CD4-positive, CD25-positive, alpha-beta regulatory T cell (primary cell): Measurements from ENCODE around the gene HNRNPR. TPM values are rescaled to one million over a fixed set of nuclear protein-coding genes. Genes with fewer than 3 reads are reported as not detected.

ENCODE experiments used
- ATAC-seq, 2 donors: fragments of 150-1000 bp; cut with Tn5 transposase; one replicate each; pipeline ENCODE4 v1.10.0; 2021; ENCODE audit warnings: low read depth in 2 of 2, moderate number of reproducible peaks in 2 of 2, moderate library complexity in 1 of 2
- DNase-seq, 3 donors: peaks; one replicate each; pipeline versions ENCODE4 v3.0.0 to v3.0.0-alpha.2; 2012 to 2022; ENCODE audit warnings: mixed read lengths in 1 of 3
- H3K27ac ChIP-seq: one replicate; pipeline ENCODE4 v1.7.0; 2013; ENCODE audit warnings: mild to moderate bottlenecking, low read length; ENCODE audit not compliant: insufficient read depth, poor library complexity, severe bottlenecking
- H3K27me3 ChIP-seq: one replicate; pipeline ENCODE4 v1.7.0; 2013; ENCODE audit warnings: low read length; ENCODE audit not compliant: control insufficient read depth, insufficient read depth
- H3K36me3 ChIP-seq: one replicate; pipeline ENCODE4 v1.7.0; 2013; ENCODE audit warnings: mild to moderate bottlenecking, low read length, moderate library complexity; ENCODE audit not compliant: control insufficient read depth, insufficient read depth
- H3K4me1 ChIP-seq: 2 replicates; pipeline ENCODE4 v1.7.0; 2013; ENCODE audit warnings: mild to moderate bottlenecking, low read length; ENCODE audit not compliant: insufficient read depth, control insufficient read depth, poor library complexity, severe bottlenecking
- H3K4me3 ChIP-seq: one replicate; pipeline ENCODE4 v1.7.0; 2013; ENCODE audit warnings: low read depth, mild to moderate bottlenecking, low read length, moderate library complexity
- H3K9me3 ChIP-seq, 2 experiments: 1 replicate in 1 of 2; 2 replicates in 1 of 2; pipeline ENCODE4 v1.7.0; 2013; ENCODE audit warnings: low read length in 2 of 2, mild to moderate bottlenecking in 1 of 2, moderate library complexity in 1 of 2; ENCODE audit not compliant: control insufficient read depth in 2 of 2
- H3K27ac Mint-ChIP-seq, 3 donors: one replicate each; pipeline ENCODE4 v1.8.0; 2020 to 2022; ENCODE audit warnings: mild to moderate bottlenecking in 3 of 3, mixed read lengths in 3 of 3, moderate library complexity in 2 of 3
- H3K27me3 Mint-ChIP-seq: one replicate; pipeline ENCODE4 v1.8.0; 2022; ENCODE audit warnings: mild to moderate bottlenecking, mixed read lengths
- H3K36me3 Mint-ChIP-seq: one replicate; pipeline ENCODE4 v1.8.0; 2020; ENCODE audit warnings: mixed read lengths
- H3K4me1 Mint-ChIP-seq, 4 donors: one replicate each; pipeline ENCODE4 v1.8.0; 2020 to 2022; ENCODE audit warnings: mixed read lengths in 4 of 4, mild to moderate bottlenecking in 1 of 4
- H3K4me3 Mint-ChIP-seq, 4 donors: one replicate each; pipeline ENCODE4 v1.8.0; 2020 to 2022; ENCODE audit warnings: mild to moderate bottlenecking in 4 of 4, mixed read lengths in 4 of 4, moderate library complexity in 3 of 4
- H3K9me3 Mint-ChIP-seq, 7 donors: one replicate each; pipeline ENCODE4 v1.8.0; 2020 to 2022; ENCODE audit warnings: mixed read lengths in 7 of 7, mild to moderate bottlenecking in 3 of 7, moderate library complexity in 2 of 7
- polyA plus RNA-seq, 4 donors: library from polyadenylated mRNA; unstranded; fragments of 300-500 nt; fragmentation: Illumina TruSeq; gene quantifications; one replicate each; pipeline ENCODE4 v1.2.3, GENCODE V29; 2021
- total RNA-seq: library from RNA; stranded (reverse); gene quantifications from one replicate; pipeline ENCODE4 v1.2.3, GENCODE V29; 2022

Gene HNRNPR
- total and polyA plus RNA-seq, 5 donors from 2014 or later: 126 to 201 (median 180) TPM

- H3K27me3 ChIP-seq: no peaks in the 10 kb centered on the region
- DNase-seq (peak in 1 of 3 donors; percentile 35), ATAC-seq (no peak)
- peaks cover 22% of the 10 kb centered on the region for H3K4me1 ChIP-seq
- Mint-ChIP-seq H3K27ac (peak overlapping the region; percentile 94 to 99 (median 96)), H3K27me3 (no peaks in the 10 kb centered on the region), H3K4me3 (peak overlapping the region; percentile 96 to 99 (median 99)), H3K36me3 (peaks cover 22% of the 10 kb centered on the region), H3K4me1 (peaks cover 17 to 37% (median 19%) of the 10 kb centered on the region in 4 donors), H3K9me3 (peaks cover under 1 to 14% (median 8%) of the 10 kb centered on the region in 7 donors)
- peaks cover 11 to 18% of the 10 kb centered on the region in 2 experiments for H3K9me3 ChIP-seq
- H3K27ac ChIP-seq: peak overlapping the region; percentile 90
- peaks cover 21% of the 10 kb centered on the region for H3K36me3 ChIP-seq
- peak overlapping the region; percentile 78 for H3K4me3 ChIP-seq
Observed at GRCh38 chr1:23367451-23367790, 23.3 kb upstream of the HNRNPR start.

DNA sequence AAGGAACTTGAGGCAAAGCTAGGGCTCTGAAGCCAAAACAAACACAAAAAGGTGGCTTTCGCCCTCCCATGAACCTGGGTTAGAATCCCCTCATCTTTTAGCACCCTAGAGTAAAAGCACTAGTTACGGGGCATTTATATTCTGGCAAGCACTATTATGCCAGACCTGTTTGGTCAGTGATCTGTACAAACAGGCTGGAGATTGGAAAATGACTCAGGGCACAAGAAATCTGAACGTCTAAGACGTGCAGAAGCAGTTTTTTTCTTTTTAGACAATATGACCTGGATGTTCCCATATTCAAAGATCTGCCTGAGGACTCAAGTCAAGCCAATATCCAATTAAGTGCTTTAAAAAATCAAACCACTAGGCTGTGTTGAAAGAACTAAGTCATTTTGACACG lies 22.5 kb upstream of the HNRNPR start:
- Mint-ChIP-seq H3K36me3 (peaks cover 27% of the 10 kb centered on the region), H3K4me3 (peak overlapping the region; percentile 96 to 99 (median 99)), H3K27ac (peak overlapping the region in 1 of 3 donors; percentile 59)

GRCh38 chr1:23366146-23366545 lies 22.1 kb upstream of the HNRNPR start:
- H3K27ac ChIP-seq: no peak overlapping the region
- no peak overlapping the region for H3K4me3 ChIP-seq
- ATAC-seq: no peak
- peaks cover 17 to 37% (median 19%) of the 10 kb centered on the region in 4 donors for H3K4me1 Mint-ChIP-seq
- H3K9me3 ChIP-seq: peaks cover 24 to 31% of the 10 kb centered on the region in 2 experiments
- DNase-seq: no peak
- H3K36me3 ChIP-seq: peaks cover 27% of the 10 kb centered on the region
- peaks cover 2 to 25% (median 12%) of the 10 kb centered on the region in 7 donors for H3K9me3 Mint-ChIP-seq
- H3K27me3 ChIP-seq: no peaks in the 10 kb centered on the region
- H3K27me3 Mint-ChIP-seq: no peaks in the 10 kb centered on the region
- peak overlapping the region; percentile 63 to 99 (median 80) for H3K4me3 Mint-ChIP-seq
- peaks cover 22% of the 10 kb centered on the region for H3K4me1 ChIP-seq
- H3K36me3 Mint-ChIP-seq: peaks cover 32% of the 10 kb centered on the region
- H3K27ac Mint-ChIP-seq: no peak overlapping the region

More for the DNA sequence above, 22.5 kb upstream of the HNRNPR start:
- DNase-seq (no peak), ATAC-seq (no peak)
- Histone ChIP-seq H3K36me3 (peaks cover 27% of the 10 kb centered on the region), H3K27me3 (no peaks in the 10 kb centered on the region), H3K4me1 (peaks cover 22% of the 10 kb centered on the region), H3K9me3 (peaks cover 20 to 26% of the 10 kb centered on the region in 2 experiments), H3K27ac (no peak overlapping the region), H3K4me3 (peak overlapping the region; percentile 78)
- Mint-ChIP-seq H3K27me3 (no peaks in the 10 kb centered on the region), H3K4me1 (peaks cover 17 to 37% (median 19%) of the 10 kb centered on the region in 4 donors), H3K9me3 (peaks cover 2 to 22% (median 12%) of the 10 kb centered on the region in 7 donors)

DNA sequence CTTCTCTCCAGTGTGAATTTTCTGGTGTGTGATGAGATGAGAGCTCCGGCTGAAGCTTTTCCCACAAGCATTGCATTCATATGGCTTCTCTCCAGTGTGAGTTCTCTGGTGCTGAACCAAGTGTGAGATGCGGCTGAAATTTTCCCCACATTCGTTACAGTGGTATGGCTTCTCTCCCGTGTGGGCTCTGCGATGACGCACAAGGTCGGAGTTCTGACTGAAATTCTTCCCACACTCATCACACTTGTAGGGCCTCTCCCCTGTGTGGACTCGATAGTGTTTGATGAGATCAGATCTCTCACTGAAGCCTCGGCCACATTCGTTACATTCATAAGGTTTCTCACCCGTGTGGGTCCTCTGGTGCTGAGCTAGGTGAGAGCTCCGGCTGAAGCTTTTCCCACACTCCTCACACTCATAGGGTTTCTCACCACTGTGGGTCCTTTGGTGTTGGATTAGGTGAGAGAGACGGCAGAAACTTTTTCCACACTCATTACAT lies 18.2 kb upstream of the HNRNPR start:
- no peaks in the 10 kb centered on the region for H3K27me3 Mint-ChIP-seq
- no peak for DNase-seq
- Histone ChIP-seq H3K27ac (no peak overlapping the region), H3K4me1 (peaks cover 5% of the 10 kb centered on the region), H3K9me3 (peaks cover 44 to 62% of the 10 kb centered on the region in 2 experiments), H3K27me3 (no peaks in the 10 kb centered on the region), H3K4me3 (no peak overlapping the region), H3K36me3 (peaks cover 29% of the 10 kb centered on the region)
- no peak overlapping the region for H3K4me3 Mint-ChIP-seq
- ATAC-seq: no peak
- H3K36me3 Mint-ChIP-seq: peaks cover 48% of the 10 kb centered on the region
- peaks cover 4 to 40% (median 17%) of the 10 kb centered on the region in 7 donors for H3K9me3 Mint-ChIP-seq
- H3K27ac Mint-ChIP-seq: no peak overlapping the region
- H3K4me1 Mint-ChIP-seq: peaks cover 12 to 16% (median 13%) of the 10 kb centered on the region in 4 donors

- Histone ChIP-seq H3K27me3 (no peaks in the 10 kb centered on the region), H3K36me3 (peaks cover 17% of the 10 kb centered on the region), H3K9me3 (peaks cover 40 to 54% of the 10 kb centered on the region in 2 experiments), H3K27ac (no peak overlapping the region), H3K4me1 (no peaks in the 10 kb centered on the region), H3K4me3 (no peak overlapping the region)
- peaks cover 33% of the 10 kb centered on the region for H3K36me3 Mint-ChIP-seq
- DNase-seq (peak in 1 of 3 donors; percentile 49), ATAC-seq (no peak)
- no peak overlapping the region for H3K27ac Mint-ChIP-seq
- no peak overlapping the region for H3K4me3 Mint-ChIP-seq
- peaks cover 0 to 5% (median 5%) of the 10 kb centered on the region in 4 donors for H3K4me1 Mint-ChIP-seq
- H3K27me3 Mint-ChIP-seq: peaks cover 8% of the 10 kb centered on the region
- peaks cover 6 to 38% (median 17%) of the 10 kb centered on the region in 7 donors for H3K9me3 Mint-ChIP-seq
Observed at GRCh38 chr1:23358310-23358875, 14.3 kb upstream of the HNRNPR start.

DNA sequence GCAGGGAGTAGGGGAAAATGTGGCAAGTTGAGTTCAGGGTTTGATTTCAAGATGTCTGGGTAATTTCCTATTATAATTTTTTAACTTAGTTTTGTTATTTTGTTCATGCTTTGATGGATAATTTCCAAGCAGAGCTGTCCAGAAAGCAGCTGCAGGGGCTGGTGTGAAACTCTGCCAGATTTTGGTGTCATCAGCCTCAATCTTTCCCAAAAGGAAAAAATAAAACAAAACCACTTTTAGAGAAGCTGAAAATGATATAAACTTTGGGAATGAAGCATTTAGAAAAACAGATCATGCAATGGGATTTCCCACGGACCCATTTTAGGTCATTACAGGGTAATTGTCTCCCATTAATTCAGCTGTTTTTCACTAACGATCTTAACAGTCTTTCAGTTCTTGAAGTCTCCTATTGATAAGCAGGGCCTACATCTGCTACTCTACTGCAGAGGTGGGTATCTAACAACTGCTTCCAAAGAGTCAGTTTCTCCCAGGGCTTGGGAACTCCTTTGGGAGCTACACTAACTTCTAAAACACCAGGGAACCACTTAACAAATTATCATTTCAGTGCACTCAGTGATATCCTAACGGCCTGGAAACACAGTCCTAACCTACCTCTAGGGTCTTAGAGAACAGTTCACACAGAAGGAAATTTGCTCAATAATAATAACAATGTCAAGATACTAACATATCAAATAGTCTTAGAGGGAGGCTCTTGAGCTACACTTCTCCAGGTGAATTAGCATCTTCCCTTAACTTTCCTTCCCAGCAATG lies 13.2 kb upstream of the HNRNPR start:
- Histone ChIP-seq H3K36me3 (peaks cover 7% of the 10 kb centered on the region), H3K4me3 (no peak overlapping the region), H3K27ac (no peak overlapping the region), H3K27me3 (no peaks in the 10 kb centered on the region), H3K9me3 (peaks cover 31 to 43% of the 10 kb centered on the region in 2 experiments), H3K4me1 (no peaks in the 10 kb centered on the region)
- Mint-ChIP-seq H3K36me3 (peaks cover 24% of the 10 kb centered on the region), H3K4me1 (peaks cover 0 to 5% (median 5%) of the 10 kb centered on the region in 4 donors), H3K4me3 (no peak overlapping the region), H3K27me3 (peaks cover 12% of the 10 kb centered on the region), H3K9me3 (peaks cover 4 to 27% (median 8%) of the 10 kb centered on the region in 7 donors), H3K27ac (no peak overlapping the region)
- ATAC-seq (no peak), DNase-seq (no peak)

DNA sequence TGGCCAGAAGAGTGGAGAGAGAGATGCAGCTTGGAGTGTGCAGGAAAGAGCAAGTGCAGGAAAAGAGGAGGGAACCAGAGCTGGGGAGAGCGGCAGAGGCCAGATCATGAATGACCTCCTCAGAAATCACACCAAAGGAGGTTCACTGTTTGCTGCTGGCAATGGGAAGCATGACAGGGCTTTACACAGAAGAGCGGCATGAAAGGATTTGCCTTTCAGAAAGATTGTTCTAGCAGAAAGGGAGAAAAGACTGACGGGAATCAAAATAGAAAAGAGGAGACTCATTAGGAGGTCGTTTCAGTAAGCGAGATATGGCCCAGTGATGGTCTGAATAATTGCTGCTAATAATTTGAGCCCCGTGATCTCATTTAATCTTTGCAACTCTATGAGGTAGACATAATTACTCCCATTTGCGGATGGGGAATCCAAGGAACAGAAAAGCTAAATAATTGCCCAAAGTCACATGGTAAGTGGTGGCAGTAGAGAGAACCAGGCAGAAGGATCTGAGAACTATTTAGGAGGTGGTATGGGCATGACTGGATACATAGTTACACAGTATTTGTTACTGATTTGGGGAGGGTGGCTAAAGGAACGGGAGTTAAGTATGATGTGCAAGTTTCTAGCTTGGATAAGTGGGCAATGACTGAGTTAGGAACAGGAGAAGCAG lies 12.5 kb upstream of the HNRNPR start:
- H3K27me3 Mint-ChIP-seq: peaks cover 12% of the 10 kb centered on the region
- Histone ChIP-seq H3K27ac (no peak overlapping the region), H3K4me3 (no peak overlapping the region), H3K9me3 (peaks cover 24 to 36% of the 10 kb centered on the region in 2 experiments), H3K27me3 (no peaks in the 10 kb centered on the region), H3K4me1 (no peaks in the 10 kb centered on the region), H3K36me3 (peaks cover 2% of the 10 kb centered on the region)
- H3K36me3 Mint-ChIP-seq: peaks cover 20% of the 10 kb centered on the region
- DNase-seq: no peak
- peak overlapping the region in 1 of 3 donors; percentile 35 for H3K27ac Mint-ChIP-seq
- ATAC-seq: no peak
- H3K4me1 Mint-ChIP-seq: peaks cover 0 to 5% (median 5%) of the 10 kb centered on the region in 4 donors
- H3K4me3 Mint-ChIP-seq: peak overlapping the region in 1 of 4 donors; percentile 42
- peaks cover 4 to 22% (median 6%) of the 10 kb centered on the region in 7 donors for H3K9me3 Mint-ChIP-seq
